ENCODE results near the gene MYH7.

The MYH7 gene

DNA sequence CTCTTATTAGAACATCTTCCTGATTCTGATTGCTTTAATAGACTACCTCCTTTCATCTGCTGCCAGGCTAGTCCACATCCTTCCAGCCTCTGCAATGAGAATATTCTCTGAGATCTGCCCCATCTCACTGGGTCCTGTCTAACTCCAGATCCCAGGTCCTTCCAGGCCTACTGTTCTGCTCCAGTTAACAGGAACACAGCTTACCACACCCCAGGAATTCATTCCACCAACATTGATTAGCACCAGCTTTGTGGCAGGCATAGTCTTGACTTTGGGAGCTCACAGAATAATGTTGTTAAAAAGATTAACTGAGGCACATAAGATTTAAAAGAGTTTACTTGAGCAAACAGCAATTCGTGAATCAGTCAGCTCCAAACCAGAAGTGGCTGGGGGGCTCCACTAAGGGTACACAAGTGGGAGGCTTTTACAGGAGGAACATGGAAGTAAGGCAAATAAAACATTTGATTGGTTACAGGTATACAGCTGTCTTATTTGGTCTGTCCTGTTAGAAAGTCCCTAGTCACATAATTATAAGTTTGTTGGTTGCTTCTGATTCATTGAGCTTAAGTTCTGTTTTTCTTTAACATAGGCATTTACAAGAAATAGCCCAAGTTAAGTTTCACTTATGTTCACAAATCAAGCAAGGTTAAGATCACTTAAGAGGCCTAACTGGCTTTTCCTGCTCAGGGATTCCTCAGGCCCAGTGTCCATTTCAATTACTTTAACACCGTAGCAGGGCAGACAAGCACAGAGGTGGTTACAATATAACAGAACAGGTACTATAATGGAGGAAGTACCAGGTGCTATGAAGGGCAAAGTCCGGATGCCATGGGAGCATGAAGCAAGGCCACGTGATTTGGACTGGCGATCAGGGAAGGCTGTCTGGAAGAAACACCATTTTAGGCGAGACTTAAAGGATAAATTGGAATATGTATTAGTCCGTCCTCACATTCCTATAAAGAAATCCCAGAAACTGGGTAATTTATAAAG, 12.2 kb upstream of the MYH7 start:
- DNase-seq, result no peak

DNA sequence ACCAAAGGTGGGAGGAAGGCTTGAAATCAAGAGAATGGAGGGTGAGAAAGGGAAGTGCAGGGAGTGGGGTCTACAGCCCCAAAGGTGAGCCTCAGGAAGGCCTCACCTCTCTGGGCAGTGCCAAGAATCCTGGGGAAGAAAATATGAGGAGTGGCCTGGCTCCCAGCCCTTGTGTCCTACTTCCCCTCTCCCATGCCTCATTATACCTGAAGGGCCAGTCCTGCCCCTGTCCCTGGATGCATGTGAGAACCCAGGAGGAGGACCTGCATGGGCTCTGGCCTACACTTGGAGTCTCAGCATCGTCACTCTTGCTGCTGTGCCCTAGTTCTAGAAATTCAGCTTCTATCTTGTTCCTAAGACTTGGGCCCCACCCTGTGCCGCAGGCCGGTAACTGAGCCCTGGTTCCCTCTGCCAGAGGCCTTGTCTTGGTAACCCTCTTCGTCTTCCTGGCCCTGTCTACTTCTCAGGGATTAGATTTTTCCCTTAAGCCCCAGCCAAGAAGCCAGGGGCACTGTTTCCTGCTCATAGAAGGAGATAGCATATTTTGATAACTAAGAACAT, 10.9 kb upstream of the MYH7 start:
- no peak for DNase-seq

DNA sequence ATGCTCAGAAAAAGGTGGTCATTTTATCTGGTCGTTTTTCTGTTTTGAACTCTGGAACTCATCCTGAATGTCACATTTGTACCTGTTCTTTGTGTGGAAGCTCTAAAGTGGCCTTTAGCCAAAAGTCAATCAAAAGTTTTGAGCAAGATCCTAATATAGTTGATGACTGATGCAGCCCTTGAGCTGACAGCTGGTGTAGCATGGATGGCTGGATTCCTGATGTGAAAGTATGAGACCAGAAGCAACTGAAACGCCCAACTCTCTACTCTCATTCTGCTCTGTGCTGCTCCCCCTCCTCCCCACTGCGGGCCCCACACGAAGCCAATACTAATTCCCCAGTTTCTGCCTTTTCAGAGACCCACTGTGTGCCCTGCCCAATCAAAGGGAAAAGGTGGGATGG, 10.3 kb upstream of the MYH7 start:
- DNase-seq, result no peak

DNA sequence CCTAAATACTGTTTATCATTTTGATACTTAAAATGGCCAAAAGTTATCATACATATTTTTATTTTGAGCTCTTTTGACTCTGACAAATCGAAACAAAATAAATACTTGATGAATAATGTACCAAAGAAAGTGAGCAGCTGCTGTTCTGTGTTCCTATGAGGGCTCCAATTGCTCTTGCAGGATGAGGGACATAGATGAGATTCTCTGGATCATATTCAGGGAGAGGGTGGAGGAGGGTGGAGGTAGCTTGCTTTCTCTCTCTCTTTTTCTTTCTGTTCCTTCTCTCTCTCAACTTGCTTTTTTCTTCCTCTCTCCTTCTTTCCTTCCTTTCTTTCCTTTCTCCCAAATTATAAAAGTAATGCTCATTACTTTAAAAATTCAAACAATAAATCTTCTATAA, 8.9 kb upstream of the MYH7 start:
- DNase-seq, result no peak

DNA sequence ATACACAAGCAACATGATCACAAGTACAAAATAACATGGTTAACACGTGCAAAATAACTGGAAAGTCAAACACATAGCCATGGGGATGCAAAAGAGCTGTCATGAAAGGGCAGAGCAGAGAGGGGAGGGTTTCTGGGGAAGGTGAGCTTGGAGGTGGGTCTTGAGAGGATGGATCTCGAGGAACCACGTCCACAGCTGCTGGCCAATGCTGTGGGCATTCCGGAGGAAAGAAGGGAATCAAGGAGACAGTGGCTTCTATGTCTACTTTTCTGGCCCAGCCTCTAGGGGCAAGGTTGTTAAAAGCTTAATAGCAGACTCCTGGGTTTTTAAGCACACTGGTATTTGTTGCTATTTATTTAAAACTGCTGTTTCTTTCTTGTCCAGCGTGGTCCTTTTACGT, 8.4 kb upstream of the MYH7 start:
- no peak for DNase-seq

DNA sequence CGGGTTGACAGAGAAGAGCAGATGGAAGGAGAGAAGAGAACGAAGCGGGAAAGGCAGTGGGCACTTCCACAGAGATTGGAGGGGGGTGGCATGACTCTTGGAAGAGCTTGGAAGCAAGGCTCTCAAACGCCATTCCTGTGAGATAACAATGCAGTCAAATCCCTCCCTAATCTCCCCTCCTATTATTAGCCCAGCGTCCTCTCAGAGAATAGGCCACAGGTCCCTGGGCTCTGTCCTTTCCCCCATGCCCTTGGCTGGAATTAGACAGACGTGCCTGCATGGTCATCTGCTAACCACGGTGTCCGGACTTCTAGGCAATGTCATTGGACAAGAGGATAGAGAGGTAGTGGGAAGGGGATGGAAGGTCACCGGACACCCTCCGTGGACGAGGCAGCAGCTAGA, 8.0 kb upstream of the MYH7 start:
- no peak for DNase-seq

DNA sequence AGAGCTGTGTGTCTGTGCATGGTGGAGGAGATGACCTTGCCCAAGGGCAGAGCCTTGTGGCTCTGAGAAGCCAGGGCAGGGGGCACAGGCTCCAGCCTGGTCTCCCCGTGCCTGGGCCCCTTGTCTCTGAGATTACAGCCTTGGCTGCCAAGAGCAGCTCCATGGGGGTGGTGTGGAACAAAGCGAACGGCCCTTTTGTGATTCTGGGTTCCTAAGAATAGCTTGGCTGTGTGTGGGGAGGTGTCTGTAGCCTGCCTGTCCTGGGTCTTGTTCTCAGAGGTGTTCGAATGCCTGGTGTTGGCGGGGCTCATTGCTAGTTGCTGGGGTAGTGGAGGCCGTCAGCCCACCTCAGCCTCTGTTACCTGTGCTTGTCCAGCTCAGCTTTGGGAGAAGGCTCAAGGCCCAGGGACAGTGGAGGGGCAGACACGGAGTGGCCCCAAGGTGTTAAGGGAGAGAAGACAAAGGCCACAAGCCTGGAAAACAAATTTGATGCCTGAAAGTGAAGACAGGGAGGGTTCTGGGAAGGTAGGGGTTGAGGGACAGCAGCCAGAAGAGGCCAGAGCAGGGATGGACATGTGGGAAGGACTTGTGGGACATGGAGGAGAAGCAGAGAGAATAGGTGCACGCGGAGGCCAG, 7.4 kb upstream of the MYH7 start:
- no peak for DNase-seq

DNA sequence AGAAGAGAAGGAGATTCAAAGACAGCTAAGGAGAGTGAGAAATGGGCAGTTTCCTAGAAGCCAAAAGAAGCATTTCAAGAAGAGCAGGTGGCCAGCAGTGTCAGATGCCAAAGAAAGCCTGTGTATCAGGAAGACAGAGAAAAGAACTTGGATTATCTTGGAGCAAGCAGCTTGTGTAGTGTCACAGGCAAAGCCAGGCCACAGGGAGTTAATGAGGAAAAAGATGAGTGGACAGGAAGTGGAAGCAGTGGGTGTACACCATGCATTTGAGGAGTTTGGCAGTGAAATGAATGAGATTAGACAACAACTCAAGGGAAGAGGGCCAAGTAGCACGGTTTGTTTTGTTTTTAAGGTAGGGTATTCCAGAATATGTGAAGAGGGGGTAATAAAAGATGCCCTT, 5.6 kb upstream of the MYH7 start:
- DNase-seq, result no peak

DNA sequence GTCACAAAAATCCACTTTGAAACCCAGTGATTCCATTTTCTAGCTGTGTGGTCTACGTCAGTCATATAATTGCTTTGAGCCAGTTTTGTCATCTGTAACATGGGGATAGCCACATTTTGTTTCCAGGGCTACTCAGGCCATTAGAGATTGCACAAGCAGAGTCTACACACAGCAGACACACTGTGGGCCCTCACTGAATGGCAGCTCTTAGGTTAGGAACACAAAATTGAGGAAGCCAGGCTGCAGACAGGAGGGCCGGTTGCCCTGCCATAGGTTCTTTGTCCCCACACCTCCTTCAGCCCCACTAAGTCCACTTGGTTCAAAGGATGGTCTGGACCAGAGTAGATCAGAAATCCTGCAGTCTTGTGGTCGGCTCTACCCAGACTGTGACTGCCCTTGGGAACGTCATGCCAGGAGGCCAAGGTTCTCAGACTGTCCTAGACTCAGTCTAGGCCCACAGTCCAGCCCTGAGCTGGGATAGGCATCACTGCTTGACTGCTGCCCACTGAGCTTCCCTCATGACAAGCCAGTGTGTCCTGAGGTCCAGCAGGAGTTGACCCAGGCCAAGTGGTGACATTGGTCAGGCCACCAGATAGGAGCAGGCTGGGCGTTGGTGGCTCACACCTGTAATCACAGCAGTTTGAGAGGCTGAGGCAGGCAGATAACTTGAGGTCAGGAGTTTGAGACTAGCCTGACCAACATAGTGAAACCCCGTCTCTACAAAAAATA, 3.8 kb upstream of the MYH7 start:
- DNase-seq, result no peak

DNA sequence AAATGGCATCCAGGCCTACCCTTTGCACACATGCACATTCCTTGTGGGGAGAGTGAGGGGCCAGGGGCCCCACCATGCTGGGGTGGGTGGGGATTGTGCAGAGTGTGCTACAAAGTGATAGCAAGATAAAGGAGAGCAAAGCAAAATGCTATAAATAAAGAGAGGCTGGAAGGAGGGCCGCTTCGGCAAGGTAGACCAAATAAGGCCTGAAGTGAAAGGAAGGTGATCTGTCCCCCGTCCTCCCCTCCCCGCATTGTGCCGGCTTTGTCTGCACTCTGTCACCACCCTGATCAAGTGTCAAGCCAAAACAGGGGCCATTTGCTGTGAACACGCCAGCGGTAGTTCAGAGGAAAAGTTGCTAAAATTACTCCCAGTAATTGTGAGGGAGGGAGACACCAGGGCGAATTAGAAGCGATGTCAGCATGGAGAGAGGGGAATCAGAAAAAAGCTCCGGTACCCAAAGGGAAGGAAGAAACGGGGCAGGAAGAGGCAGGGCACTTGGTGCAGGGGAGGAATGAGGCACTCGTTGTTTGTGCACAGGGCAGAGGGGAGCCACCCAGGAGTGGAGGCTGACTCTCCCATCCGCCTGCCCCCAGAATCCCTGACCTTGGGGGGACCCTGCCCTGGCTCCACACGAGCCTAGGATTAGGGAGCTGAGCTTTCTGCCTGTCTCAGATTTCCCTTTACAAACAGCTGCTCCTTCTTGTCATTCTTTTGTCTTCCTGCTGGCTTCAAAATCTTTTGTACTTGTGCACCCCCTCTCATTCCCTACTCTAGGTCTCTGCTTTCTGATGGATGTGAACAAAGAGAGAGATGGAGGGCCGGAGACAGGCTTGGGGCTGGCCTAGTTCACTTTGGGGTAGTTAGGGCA, 2.9 kb upstream of the MYH7 start:
- DNase-seq, result no peak

DNA sequence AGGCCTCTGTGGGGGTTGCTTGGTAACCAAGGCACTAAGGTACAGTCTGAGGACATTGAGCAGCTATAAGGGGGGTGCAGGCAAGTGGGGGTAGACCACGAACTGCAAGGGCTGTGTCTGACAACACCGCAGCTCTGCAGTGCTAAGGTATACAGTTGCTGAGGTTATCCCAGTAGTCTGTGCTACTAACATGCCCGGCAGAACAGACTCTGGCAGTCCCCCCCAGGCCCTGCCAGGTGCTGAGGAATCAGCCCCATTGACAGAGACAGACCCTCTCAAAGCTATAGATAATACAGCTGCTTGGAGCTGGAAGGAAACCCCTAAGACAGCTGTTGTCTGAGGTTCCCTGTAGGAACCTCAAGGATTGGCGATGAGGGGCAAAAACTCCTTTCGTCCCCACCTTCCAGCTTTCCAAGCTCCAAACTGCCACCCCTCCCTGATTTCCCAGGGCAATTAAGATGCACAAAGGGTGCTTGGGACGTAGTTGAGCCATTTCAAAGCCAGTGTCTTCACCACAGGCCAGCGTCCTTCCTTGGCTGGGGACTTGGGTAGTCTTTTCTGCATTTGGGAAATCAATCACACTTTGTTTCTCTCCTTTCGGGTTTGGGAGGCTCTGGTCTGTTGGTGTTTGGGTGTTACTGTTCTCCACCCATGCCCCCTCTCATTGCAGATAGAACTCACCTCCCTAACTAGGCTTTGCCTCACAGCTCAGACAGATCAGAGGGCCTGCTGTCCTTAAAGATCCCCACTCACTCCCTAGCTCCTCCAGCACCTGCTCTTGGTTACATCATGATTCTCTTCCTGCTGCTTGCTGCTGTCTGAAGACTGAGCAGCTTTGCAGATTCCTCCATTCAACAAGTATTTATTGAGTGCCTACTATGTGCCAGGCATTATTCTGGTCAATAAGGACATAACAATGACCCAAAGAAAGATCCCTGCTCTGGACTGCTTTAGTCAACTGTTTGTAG, 2.0 kb upstream of the MYH7 start:
- DNase-seq, result no peak

DNA sequence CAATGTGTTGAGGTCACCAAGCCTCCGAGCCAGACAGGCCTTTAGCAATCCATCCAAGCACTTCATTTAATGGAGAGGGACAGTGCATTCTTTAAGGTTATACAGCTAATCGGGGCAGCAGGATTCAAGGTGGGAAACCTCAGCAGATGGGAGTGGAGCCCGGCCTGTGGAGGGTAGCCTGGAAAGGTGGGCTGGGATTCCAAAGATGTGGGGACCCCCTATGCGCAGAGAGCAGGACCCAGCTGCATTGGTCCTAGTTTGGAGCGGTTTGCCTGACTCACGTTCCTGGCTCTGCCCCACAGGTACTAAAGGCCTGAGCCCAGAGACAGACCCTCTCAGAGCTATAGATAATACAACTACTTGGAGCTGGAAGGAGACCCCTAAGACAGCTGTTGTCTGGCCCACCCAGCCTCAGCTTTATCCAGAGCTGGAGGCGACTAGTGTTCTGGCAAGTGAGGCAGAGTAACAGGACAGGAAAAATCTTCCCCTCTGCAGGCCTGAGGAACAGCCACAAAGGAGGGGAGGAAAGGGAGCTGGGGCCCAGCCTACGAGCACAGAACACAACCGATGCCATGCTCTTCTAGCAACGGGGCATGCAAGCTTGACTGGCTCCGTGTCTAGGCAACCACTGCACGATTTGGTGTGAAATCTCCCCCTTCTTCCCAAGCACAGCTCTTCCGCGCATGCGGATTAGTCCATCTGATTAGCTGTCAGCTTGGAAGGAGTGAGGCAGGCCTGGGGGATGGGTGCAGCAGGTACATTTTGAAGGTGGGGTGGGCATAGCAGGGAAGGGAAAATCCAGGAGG, 1.1 kb upstream of the MYH7 start:
- DNase-seq, result no peak

DNA sequence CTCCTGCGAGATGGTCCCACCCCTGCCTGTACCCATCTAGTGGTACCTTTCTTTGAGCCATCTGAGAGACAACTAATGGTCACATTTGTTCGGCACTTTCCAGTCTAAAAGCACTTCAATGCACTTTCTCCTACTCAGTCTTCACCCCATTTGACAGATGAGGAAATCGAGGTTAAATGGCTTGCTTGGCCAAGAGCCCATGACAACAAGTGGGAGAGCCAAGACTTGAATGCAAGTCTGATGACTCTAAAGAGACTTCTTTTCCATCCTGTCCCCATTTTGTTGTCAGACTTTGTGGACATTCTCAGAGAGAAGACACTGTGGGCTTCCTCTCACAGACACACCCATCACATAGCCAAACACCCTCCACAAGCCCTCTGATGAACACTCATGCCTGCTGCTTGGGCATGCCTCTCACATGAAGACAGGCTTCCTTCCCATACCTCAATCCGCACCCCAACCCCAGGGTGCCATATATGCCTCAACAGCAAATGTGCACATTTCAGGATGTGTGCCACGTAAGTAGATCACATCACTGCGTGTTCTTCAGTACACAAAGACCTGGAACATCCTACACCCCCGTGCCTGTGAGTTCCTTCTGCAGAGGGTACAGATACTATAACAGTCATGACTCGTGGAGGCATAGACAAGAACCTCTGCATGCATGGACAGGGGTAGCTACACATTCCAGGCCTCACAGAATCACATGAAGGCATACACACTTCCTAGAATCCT, 805 bp downstream of the MYH7 start:
- DNase-seq, result no peak

DNA sequence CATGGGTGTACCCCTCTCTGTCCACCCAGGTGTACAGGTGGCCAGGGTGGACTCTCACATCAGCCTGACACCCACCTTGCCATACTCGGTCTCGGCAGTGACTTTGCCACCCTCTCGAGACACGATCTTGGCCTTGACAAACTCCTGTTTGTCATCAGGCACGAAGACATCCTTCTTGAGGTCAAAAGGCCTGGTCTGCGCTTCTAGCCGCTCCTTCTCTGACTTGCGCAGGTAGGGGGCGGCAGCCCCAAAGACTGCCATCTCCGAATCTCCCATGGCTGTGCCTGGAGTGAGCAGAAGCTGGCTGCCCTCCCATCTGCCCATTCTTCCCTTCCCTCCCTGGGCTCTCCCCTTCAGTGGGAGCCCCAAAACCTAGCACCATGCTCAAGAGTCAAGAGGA, 2.0 kb downstream of the MYH7 start:
- DNase-seq, result no peak

DNA sequence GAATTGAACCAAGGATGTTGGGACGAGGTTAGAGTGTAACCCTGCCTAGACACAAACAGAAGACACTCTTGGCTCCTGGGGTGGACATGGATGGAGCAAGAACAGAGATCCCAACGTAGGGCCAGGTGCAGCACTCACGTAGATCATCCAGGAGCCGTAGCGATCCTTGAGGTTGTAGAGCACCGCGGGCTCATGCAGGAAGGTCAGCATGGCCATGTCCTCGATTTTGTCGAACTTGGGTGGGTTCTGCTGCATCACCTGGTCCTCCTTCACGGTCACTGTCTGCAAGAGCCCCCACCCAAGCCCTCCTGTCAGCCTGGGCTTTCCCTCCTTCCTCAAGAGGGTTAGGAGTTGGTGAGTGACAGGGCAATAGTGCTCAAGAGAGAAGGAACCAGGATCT, 2.5 kb downstream of the MYH7 start:
- no peak for DNase-seq

DNA sequence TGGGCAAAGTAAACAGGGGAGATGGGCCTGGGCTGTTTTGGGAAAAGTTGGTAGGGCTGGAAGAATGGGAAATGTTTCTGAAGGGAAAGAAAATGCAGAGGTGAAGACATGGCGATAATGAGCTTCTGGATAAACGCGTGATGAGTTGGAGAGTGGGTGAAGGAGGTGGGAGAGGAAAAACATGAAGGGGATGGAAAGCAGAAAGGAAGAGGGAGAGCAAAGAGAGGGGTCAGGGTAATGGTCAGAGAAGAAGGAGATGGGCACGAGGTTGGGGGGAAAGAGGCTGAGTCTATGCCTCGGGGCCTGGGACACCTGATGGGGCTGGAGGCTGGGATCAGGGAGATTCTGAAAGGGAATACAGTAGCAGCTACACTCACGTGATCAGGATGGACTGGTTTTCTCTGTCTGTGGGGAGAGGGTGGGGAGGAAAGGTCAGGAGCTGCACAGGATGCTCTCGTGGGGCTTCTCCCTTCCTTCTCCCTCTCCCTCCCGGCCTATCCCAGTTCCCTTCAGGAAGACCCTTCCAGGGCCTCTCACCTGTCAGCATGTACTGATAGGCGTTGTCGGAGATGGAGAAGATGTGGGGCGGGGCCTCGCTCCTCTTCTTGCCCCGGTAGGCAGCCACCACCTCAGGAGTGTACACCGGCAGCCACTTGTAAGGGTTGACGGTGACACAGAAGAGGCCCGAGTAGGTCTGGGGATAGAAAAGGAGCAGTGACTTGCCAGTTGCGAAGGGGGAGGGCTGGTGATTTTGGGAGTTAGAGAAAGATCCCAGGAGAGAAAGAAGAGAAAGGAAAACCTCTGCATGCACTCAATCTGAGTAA, 3.1 kb downstream of the MYH7 start:
- DNase-seq, result no peak

DNA sequence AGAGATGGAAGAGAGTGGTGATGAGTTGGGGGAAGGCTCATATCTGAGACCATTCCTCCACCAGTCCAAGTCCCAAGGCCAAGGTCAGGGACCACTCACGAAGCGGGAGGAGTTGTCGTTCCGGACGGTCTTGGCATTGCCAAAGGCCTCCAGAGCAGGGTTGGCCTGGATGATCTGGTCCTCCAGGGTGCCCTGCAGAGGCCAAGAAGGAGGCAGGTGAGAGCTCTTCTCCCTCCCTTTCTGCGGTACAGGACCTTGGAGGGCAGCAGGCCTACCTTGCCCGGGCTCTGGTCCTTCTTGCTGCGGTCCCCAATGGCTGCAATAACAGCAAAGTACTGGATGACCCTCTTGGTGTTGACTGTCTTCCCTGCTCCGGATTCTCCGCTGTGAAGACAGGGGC, 4.0 kb downstream of the MYH7 start:
- no peak for DNase-seq

DNA sequence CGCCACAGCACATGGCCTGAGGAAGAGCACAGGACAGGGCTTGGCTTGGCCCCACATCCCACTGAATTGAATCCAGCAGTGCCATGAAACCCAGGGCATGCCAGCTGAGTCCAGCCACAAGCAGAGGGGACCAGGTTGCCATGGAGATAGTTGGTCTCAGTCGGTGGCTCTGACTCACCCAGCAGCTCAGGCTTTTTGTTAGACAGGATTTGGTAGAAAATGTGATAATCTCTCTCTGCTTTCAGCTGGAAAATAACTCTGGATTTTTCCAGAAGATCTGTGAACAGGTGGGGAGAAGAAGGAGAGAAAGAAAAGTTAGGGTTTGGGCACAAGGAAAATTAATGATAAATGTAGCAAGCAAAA, 4.8 kb downstream of the MYH7 start:
- DNase-seq, result no peak

Measured in NCI-H524 treated with DMSO at 0.1 percent for 48 hours (cell line).